Cardiac fibroblast (primary cell): ENCODE measurements around the gene SLCO2A1.

ENCODE experiments used
- DNase-seq, 2 donors: peaks; one replicate each; pipeline versions ENCODE4 v3.0.0 to v3.0.0-alpha.2; 2010; ENCODE audit warnings: low read depth in 2 of 2
- H3K4me3 ChIP-seq, 2 donors: replicated peaks in 1 of 2; 1 replicate in 1 of 2; 2 replicates in 1 of 2; pipeline ENCODE4 v1.5.1; 2011; ENCODE audit warnings: low read depth in 2 of 2, low read length in 2 of 2, mild to moderate bottlenecking in 2 of 2, moderate library complexity in 1 of 2
- CTCF ChIP-seq: IDR thresholded peaks from one replicate; pipeline ENCODE4 v1.5.1; 2011; ENCODE audit warnings: low read depth, mild to moderate bottlenecking, low read length, inconsistent platforms

The SLCO2A1 gene

GRCh38 chr3:134029734-134030378 lies at the start of gene SLCO2A1:
TSS of gene SLCO2A1 (minus strand) at chr3:134029925. CDS start at chr3:134029802, 123 bp downstream.
- DNase-seq: peak; percentile 28 to 42
- TF ChIP-seq CTCF: no peak
- peak within 1 kb of the TSS; percentile 52 to 59 for H3K4me3 ChIP-seq

- no peak for TF ChIP-seq CTCF
- H3K4me3 ChIP-seq: no peak overlapping the region
- DNase-seq: peak; percentile 41 to 68
Observed at GRCh38 chr3:134079111-134079547, 49.4 kb upstream of the SLCO2A1 start.

- H3K4me3 ChIP-seq: no peak overlapping the region
- no peak for TF ChIP-seq CTCF
- peak in 1 of 2 donors; percentile 38 for DNase-seq
Observed at GRCh38 chr3:134078169-134078831, 48.6 kb upstream of the SLCO2A1 start.

- H3K4me3 ChIP-seq: no peak overlapping the region
- no peak for DNase-seq
- no peak for TF ChIP-seq CTCF
Observed at GRCh38 chr3:134077649-134078161, 48.0 kb upstream of the SLCO2A1 start.

- TF ChIP-seq CTCF: no peak
- H3K4me3 ChIP-seq: no peak overlapping the region
- DNase-seq: no peak
Observed at GRCh38 chr3:134076851-134077250, 47.1 kb upstream of the SLCO2A1 start.

- TF ChIP-seq CTCF: no peak
- no peak overlapping the region for H3K4me3 ChIP-seq
- DNase-seq: no peak
Observed at GRCh38 chr3:134075846-134076245, 46.1 kb upstream of the SLCO2A1 start.
